DND-41 (cell line): ENCODE measurements around the gene TSPAN3.
A peak's percentile ranks its signal among the peaks of the same experiment; 100 is the strongest.

Source experiments
- CTCF ChIP-seq: IDR thresholded peaks from 2 replicates; pipeline ENCODE4 v1.5.1; 2012; ENCODE audit warnings: borderline replicate concordance, low read length, moderate library complexity, mild to moderate bottlenecking; ENCODE audit not compliant: poor library complexity, severe bottlenecking; ENCODE audit errors: extremely low read depth
- EZH2 ChIP-seq: IDR thresholded peaks from 3 replicates; pipeline ENCODE4 v1.6.1; 2012; ENCODE audit warnings: borderline replicate concordance, low read depth, mild to moderate bottlenecking, moderate library complexity, low read length, inconsistent platforms; ENCODE audit not compliant: severe bottlenecking

GRCh38 chr15:77118882-77119321 lies 48.0 kb upstream of the TSPAN3 start:
- TF ChIP-seq CTCF (peak; percentile 76), EZH2 (no peak)
